ENCODE measurements around the gene DCDC1. TPM values are rescaled to one million over a fixed set of nuclear protein-coding genes. Genes with fewer than 3 reads are reported as not detected.
A peak's percentile ranks its signal among the peaks of the same experiment; 100 is the strongest.

DCDC1 gene
- total and polyA plus RNA-seq, 9 of the 15 experiments (the other 6 are each of a cell fraction or from before 2014, with no cell fraction given), result 0.05 to 0.18 (median 0.08) TPM; not detected in 3

GRCh38 chr11:31369348-31370329 lies at the start of gene DCDC1, which contains the start of gene DNAJC24 (continued):
- TF ChIP-seq, protein P1, sequence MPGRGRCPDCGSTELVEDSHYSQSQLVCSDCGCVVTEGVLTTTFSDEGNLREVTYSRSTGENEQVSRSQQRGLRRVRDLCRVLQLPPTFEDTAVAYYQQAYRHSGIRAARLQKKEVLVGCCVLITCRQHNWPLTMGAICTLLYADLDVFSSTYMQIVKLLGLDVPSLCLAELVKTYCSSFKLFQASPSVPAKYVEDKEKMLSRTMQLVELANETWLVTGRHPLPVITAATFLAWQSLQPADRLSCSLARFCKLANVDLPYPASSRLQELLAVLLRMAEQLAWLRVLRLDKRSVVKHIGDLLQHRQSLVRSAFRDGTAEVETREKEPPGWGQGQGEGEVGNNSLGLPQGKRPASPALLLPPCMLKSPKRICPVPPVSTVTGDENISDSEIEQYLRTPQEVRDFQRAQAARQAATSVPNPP (IDR thresholded peaks at IDR 0.05; ENCODE audit: borderline replicate concordance, insufficient read depth, insufficient read length), result no peak
- TF ChIP-seq E4F1 (CRISPR knock-in tag; IDR thresholded peaks at IDR 0.05; ENCODE audit: borderline replicate concordance) (no peak), PURB (CRISPR knock-in tag; IDR thresholded peaks at IDR 0.05; ENCODE audit: low read depth) (no peak), DNMT1 (IDR thresholded peaks at IDR 0.05) (no peak), ZNF408 (CRISPR knock-in tag; IDR thresholded peaks at IDR 0.05; ENCODE audit: low read depth) (no peak), MIER1 (IDR thresholded peaks at IDR 0.05; ENCODE audit: low read depth) (no peak), SLC30A9 (CRISPR knock-in tag; IDR thresholded peaks at IDR 0.05) (no peak), SRF (CRISPR knock-in tag; IDR thresholded peaks at IDR 0.05) (no peak), PHF21A (IDR thresholded peaks at IDR 0.05; ENCODE audit: borderline replicate concordance, low read depth) (no peak), POLR3G (IDR thresholded peaks at IDR 0.05; ENCODE audit: extremely low read depth, insufficient read length, insufficient replicate concordance) (no peak), ZBTB2 (IDR thresholded peaks at IDR 0.05) (no peak), DMBX1 (CRISPR knock-in tag; IDR thresholded peaks at IDR 0.05; ENCODE audit: borderline replicate concordance) (no peak), GATAD2B (IDR thresholded peaks at IDR 0.05; ENCODE audit: borderline replicate concordance) (no peak), HNRNPLL (IDR thresholded peaks at IDR 0.05; ENCODE audit: low read depth, low read length, poor library complexity, severe bottlenecking) (peak; percentile 42), ZBTB1 (CRISPR knock-in tag; IDR thresholded peaks at IDR 0.05; ENCODE audit: borderline replicate concordance, low read depth) (no peak), NEUROD1 (IDR thresholded peaks at IDR 0.05; ENCODE audit: borderline replicate concordance, low read depth, low read length, partially characterized antibody) (peak; percentile 78), XRCC4 (IDR thresholded peaks at IDR 0.05; ENCODE audit: extremely low read depth, insufficient read depth, insufficient read length) (no peak)
- TF ChIP-seq, protein P2, sequence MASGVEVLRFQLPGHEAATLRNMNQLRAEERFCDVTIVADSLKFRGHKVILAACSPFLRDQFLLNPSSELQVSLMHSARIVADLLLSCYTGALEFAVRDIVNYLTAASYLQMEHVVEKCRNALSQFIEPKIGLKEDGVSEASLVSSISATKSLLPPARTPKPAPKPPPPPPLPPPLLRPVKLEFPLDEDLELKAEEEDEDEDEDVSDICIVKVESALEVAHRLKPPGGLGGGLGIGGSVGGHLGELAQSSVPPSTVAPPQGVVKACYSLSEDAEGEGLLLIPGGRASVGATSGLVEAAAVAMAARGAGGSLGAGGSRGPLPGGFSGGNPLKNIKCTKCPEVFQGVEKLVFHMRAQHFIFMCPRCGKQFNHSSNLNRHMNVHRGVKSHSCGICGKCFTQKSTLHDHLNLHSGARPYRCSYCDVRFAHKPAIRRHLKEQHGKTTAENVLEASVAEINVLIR (CRISPR knock-in tag; IDR thresholded peaks at IDR 0.05), result no peak
- TF ChIP-seq, protein P3, sequence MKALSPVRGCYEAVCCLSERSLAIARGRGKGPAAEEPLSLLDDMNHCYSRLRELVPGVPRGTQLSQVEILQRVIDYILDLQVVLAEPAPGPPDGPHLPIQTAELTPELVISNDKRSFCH (CRISPR knock-in tag; IDR thresholded peaks at IDR 0.05), result no peak
- TF ChIP-seq, protein P3 (tag; IDR thresholded peaks at IDR 0.05), result no peak

All from K562 (cell line).